ENCODE data around the gene CAPG. TPM values are rescaled to one million over a fixed set of nuclear protein-coding genes. Genes with fewer than 3 reads are reported as not detected.

CAPG gene
- total and polyA plus RNA-seq, 10 of the 15 experiments (the other 5 are each of a cell fraction or from before 2014, with no cell fraction given): 26.3 to 192 (median 100) TPM

DNA sequence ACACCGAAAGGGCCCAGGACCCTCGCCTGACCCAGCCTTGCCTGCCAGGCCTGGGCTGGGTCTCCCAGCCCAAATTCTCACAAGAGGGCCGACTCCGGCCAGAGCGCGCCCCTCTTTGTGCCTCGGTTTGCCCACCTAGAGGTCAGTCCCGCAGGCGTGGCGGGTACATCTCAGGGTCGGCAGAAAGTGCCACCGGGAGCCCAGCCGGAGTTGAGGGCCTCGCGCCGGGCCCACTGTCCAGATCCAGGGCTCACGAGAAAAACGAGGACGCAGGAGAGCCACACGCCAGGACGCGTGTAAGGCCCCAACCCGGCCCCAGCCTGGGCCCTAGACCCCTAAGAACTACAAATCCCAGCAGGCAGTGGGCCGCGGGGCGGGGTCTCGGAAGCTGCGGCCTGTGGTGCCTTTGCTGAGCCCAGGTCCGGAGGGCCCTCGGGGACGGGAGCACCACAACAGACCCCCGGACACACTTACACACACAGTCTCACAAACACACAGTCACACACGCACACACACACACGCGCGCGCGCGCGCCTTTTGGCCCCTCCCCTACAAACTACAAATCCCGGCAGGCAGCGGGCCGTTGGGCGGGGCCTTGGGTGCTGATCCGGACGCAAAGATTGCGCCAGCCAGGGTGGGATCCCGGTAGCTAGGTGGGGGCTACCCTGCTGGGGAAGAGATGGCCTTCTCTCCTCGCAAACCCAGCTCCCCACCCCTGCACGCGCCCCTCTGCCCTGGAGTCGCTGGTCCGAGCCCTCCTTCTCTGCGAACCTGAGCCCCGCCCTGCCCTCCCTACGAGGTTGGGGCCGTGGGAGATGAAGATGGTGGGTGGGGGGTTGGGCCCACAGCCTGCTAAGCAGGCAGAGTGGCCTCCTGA is 8.2 kb upstream of the CAPG start, which contains the start of gene SH2D6:
SH2D6 (plus strand) TSS at position 583 of the 877 bp plus-strand sequence. CDS start 10,752 bp downstream, outside the sequence.
- Histone ChIP-seq H3K9me3 (replicated peaks; ENCODE audit: control insufficient read depth, insufficient read depth, low read length) (no peaks in the 10 kb centered on the region), H3K79me2 (ENCODE audit: control insufficient read depth, insufficient read depth, low read length) (peaks cover 4% of the 10 kb centered on the region), H2AFZ (ENCODE audit: control insufficient read depth, low read depth, low read length) (peak within 1 kb of the TSS; percentile 98), H3K9ac (ENCODE audit: control insufficient read depth, insufficient read depth, low read length) (peak within 1 kb of the TSS; percentile 88), H3K27me3 (replicated peaks in 1 of 2; ENCODE audit: control insufficient read depth in 2 of 2, insufficient read depth in 2 of 2, low read length in 1 of 2) (no peaks in the 10 kb centered on the region), H3K36me3 (ENCODE audit: control insufficient read depth in 2 of 2, insufficient read depth in 2 of 2, low read length in 1 of 2) (no peaks in the 10 kb centered on the region), H4K20me1 (ENCODE audit: control insufficient read depth, insufficient read depth) (no peaks in the 10 kb centered on the region), H3K4me1 (ENCODE audit: control insufficient read depth, insufficient read depth, low read length) (peaks cover 11% of the 10 kb centered on the region), H3K4me2 (ENCODE audit: control insufficient read depth, insufficient read depth) (peak within 1 kb of the TSS; percentile 99), H3K4me3 (peak within 1 kb of the TSS; percentile 82), H3K27ac (ENCODE audit: control insufficient read depth, insufficient read depth) (peak within 1 kb of the TSS; percentile 94)
- FAIRE-seq (no peak), ATAC-seq (peak; percentile 91), DNase-seq (ENCODE audit: low read depth, low spot score) (no peak)
- intact Hi-C loops (cut with micrococcal nuclease; ENCODE audit: unreplicated experiment): no loop called here
- CTCF ChIA-PET: interaction anchor here (1.1 to 6.7 kb wide), 15 partner anchors 11 to 289 kb away, joined by 3 to 336 read pairs (median 10); partner anchors contain the start of genes MAT2A, RNF181 and VAMP8
- in situ Hi-C loops (cut with MboI): no loop called here
- WGBS (ENCODE audit: insufficient coverage, insufficient replicate concordance, low lambda C conversion rate, missing lambda C conversion rate): 22% methylated on average over 52 of the region's 57 CpGs
- POLR2A ChIA-PET: interaction anchor here (0.7 to 2.6 kb wide), 14 partner anchors 13 to 287 kb away, joined by 3 to 33 read pairs (median 6); partner anchors contain the start of genes ELMOD3, GGCX and MAT2A
- RAD21 ChIA-PET (ENCODE audit: unreplicated experiment): interaction anchor here (0.7 to 4.5 kb wide), 17 partner anchors 9 to 310 kb away, joined by 3 to 179 read pairs (median 7); partner anchors contain the start of genes CAPG, ELMOD3, GGCX and MAT2A
- no TSS peak for BruUV-seq (replicated peaks)
- SMC1A ChIA-PET (ENCODE audit: uncharacterized antibody, unreplicated experiment): interaction anchor here (0.6 to 7.8 kb wide), 12 partner anchors 8 to 217 kb away, joined by 3 to 201 read pairs (median 6); partner anchors contain the start of genes CAPG, MAT2A and RNF181
- TF ChIP-seq LARP7 (IDR thresholded peaks at IDR 0.05): peak; percentile 89
- peak; percentile 90 for TF ChIP-seq HCFC1 (IDR thresholded peaks at IDR 0.05; ENCODE audit: low read length)
- no peak for TF ChIP-seq POLR2AphosphoS2 (IDR thresholded peaks at IDR 0.05; ENCODE audit: low read depth, low read length)
- no peak for TF ChIP-seq CBX5 (IDR thresholded peaks at IDR 0.05; ENCODE audit: low read depth)
- TF ChIP-seq IKZF1 (conservative IDR thresholded peaks at IDR 0.05): peak; percentile 99
- TF ChIP-seq YY1 (IDR thresholded peaks at IDR 0.05; ENCODE audit: low read depth, low read length): no peak
- TF ChIP-seq POLR2AphosphoS5 (IDR thresholded peaks at IDR 0.05; ENCODE audit: low read length): peak; percentile 39; the same call in 1 of the 2 replicates
- peak; percentile 58; the same call in 1 of the 2 replicates for TF ChIP-seq CBFB (IDR thresholded peaks at IDR 0.05; ENCODE audit: low read depth)
- TF ChIP-seq ZBTB33 (IDR thresholded peaks at IDR 0.05): peak; percentile 16; the same call in 1 of the 2 replicates
- peak; percentile 68 for TF ChIP-seq RELA (IDR thresholded peaks at IDR 0.05; ENCODE audit: borderline replicate concordance, partially characterized antibody)
- TF ChIP-seq CREM (IDR thresholded peaks at IDR 0.05; ENCODE audit: low read depth): peak; percentile 77; the same call in 1 of the 2 replicates
- no peak for TF ChIP-seq SMARCA5 (IDR thresholded peaks at IDR 0.05)
- no peak for TF ChIP-seq NRF1 (conservative IDR thresholded peaks at IDR 0.05; ENCODE audit: low read depth, low read length)
- TF ChIP-seq NR2C1 (IDR thresholded peaks at IDR 0.05): peak; percentile 89
- TF ChIP-seq KDM1A (IDR thresholded peaks at IDR 0.05; ENCODE audit: borderline replicate concordance): no peak
- peak; percentile 78 for TF ChIP-seq E4F1 (IDR thresholded peaks at IDR 0.05; ENCODE audit: borderline replicate concordance, partially characterized antibody)
- 0 out of 4 replicates have a peak, but pooled peaks of 1 of the 2 experiments have one; percentile 47 for TF ChIP-seq CEBPB (IDR thresholded peaks at IDR 0.05; ENCODE audit: borderline replicate concordance in 1 of 2, low read depth in 2 of 2, low read length in 2 of 2)
- TF ChIP-seq, protein P1, sequence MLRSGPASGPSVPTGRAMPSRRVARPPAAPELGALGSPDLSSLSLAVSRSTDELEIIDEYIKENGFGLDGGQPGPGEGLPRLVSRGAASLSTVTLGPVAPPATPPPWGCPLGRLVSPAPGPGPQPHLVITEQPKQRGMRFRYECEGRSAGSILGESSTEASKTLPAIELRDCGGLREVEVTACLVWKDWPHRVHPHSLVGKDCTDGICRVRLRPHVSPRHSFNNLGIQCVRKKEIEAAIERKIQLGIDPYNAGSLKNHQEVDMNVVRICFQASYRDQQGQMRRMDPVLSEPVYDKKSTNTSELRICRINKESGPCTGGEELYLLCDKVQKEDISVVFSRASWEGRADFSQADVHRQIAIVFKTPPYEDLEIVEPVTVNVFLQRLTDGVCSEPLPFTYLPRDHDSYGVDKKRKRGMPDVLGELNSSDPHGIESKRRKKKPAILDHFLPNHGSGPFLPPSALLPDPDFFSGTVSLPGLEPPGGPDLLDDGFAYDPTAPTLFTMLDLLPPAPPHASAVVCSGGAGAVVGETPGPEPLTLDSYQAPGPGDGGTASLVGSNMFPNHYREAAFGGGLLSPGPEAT (IDR thresholded peaks at IDR 0.05; ENCODE audit: low read depth): peak; percentile 45; the same call in 1 of the 2 replicates
